GM12878 (cell line): ENCODE data around the gene GP5. TPM values are rescaled to one million over a fixed set of nuclear protein-coding genes. Genes with fewer than 3 reads are reported as not detected.

Source experiments
- ATAC-seq: fragments of 200-7000 bp; cut with Tn5 transposase; 3 replicates; pipeline ENCODE4 v1.9.1; 2020; ENCODE audit warnings: mild to moderate bottlenecking, moderate library complexity
- BruUV-seq: library from RNA; stranded (reverse); fragments of 400-500 nt; replicated peaks from 2 replicates; lab custom pipeline; 2021; lab: Mats Ljungman, UMichigan
- CTCF ChIA-PET: fragments of 300-600 bp; sonication (Branson Sonifier 250); formaldehyde crosslinking; extraction: SDS; loops from one replicate; lab custom pipeline; 2021; ENCODE audit warnings: inconsistent platforms; lab: Yijun Ruan, JAX
- POLR2A ChIA-PET: fragments of 350-600 bp; formaldehyde crosslinking; extraction: SDS; loops from one replicate; lab custom pipeline; 2021; ENCODE audit warnings: inconsistent platforms; lab: Charles Lee
- RAD21 ChIA-PET: fragments of 300-600 bp; sonication (Branson Sonifier 250); formaldehyde crosslinking; loops from one replicate; lab custom pipeline; 2023; ENCODE audit warnings: antibody characterized with exemption; ENCODE audit not compliant: unreplicated experiment; lab: Charles Lee
- SMC1A ChIA-PET: fragments of 300-600 bp; sonication (Branson Sonifier 250); formaldehyde crosslinking; loops from one replicate; lab custom pipeline; 2023; ENCODE audit not compliant: unreplicated experiment, uncharacterized antibody; lab: Charles Lee
- DNase-seq: peaks from one replicate; pipeline ENCODE4 v3.0.0-alpha.2; 2011; ENCODE audit warnings: low read depth, low spot score
- FAIRE-seq: peaks from 3 replicates; lab custom pipeline; 2011; peaks lifted over from hg19 to GRCh38; lab: Jason Lieb, UNC
- H2AFZ ChIP-seq: 2 replicates; pipeline ENCODE4 v1.6.0; 2011; ENCODE audit warnings: low read depth, low read length, control low read depth; ENCODE audit not compliant: control insufficient read depth
- H3K27ac ChIP-seq: 2 replicates; pipeline ENCODE4 v1.5.1; 2011; ENCODE audit warnings: control low read depth; ENCODE audit not compliant: control insufficient read depth, insufficient read depth
- H3K27me3 ChIP-seq, 2 experiments: replicated peaks in 1 of 2; 2 replicates each; pipeline versions ENCODE4 v1.6.0 to v1.6.1; 2011; ENCODE audit warnings: low read length in 1 of 2; ENCODE audit not compliant: control insufficient read depth in 2 of 2, insufficient read depth in 2 of 2
- H3K36me3 ChIP-seq, 2 experiments: 2 replicates each; pipeline ENCODE4 v1.5.1; 2011; ENCODE audit warnings: low read length in 1 of 2; ENCODE audit not compliant: control insufficient read depth in 2 of 2, insufficient read depth in 2 of 2
- H3K4me1 ChIP-seq: 2 replicates; pipeline ENCODE4 v1.6.1; 2011; ENCODE audit warnings: mild to moderate bottlenecking, low read length, moderate library complexity, mixed read lengths; ENCODE audit not compliant: control insufficient read depth, insufficient read depth
- H3K4me2 ChIP-seq: 2 replicates; pipeline ENCODE4 v1.6.0; 2011; ENCODE audit warnings: control low read depth; ENCODE audit not compliant: control insufficient read depth, insufficient read depth
- H3K4me3 ChIP-seq: fragments of 200-600 bp; sonication (generic); 2 replicates; pipeline ENCODE4 v1.5.1; 2016
- H3K79me2 ChIP-seq: 2 replicates; pipeline ENCODE4 v1.6.0; 2011; ENCODE audit warnings: low read length; ENCODE audit not compliant: control insufficient read depth, insufficient read depth
- H3K9ac ChIP-seq: 2 replicates; pipeline ENCODE4 v1.8.0; 2011; ENCODE audit warnings: low read length, control low read depth, mixed read lengths; ENCODE audit not compliant: control insufficient read depth, insufficient read depth
- H3K9me3 ChIP-seq: replicated peaks from 3 replicates; pipeline ENCODE4 v1.5.1; 2011; ENCODE audit warnings: mild to moderate bottlenecking, low read length; ENCODE audit not compliant: control insufficient read depth, insufficient read depth
- H4K20me1 ChIP-seq: 2 replicates; pipeline ENCODE4 v1.6.0; 2011; ENCODE audit not compliant: control insufficient read depth, insufficient read depth
- KLF5 ChIP-seq: fragments of 450-650 bp; IDR thresholded peaks from 2 replicates; pipeline ENCODE4 v1.6.1; 2014; ENCODE audit warnings: mild to moderate bottlenecking; ENCODE audit not compliant: partially characterized antibody
- MTA3 ChIP-seq: IDR thresholded peaks from 2 replicates; pipeline ENCODE4 v1.6.1; 2012; ENCODE audit warnings: low read length, inconsistent platforms, borderline replicate concordance
- NFYB ChIP-seq: IDR thresholded peaks from 2 replicates; pipeline ENCODE4 v1.6.1; 2011; ENCODE audit warnings: low read depth, mild to moderate bottlenecking, low read length, improper control_type of control experiment, moderate library complexity; ENCODE audit not compliant: insufficient read depth
- NR2C1 ChIP-seq: fragments of 450-650 bp; IDR thresholded peaks from 2 replicates; pipeline ENCODE4 v1.6.1; 2017; ENCODE audit warnings: antibody characterized with exemption, mild to moderate bottlenecking, moderate library complexity
- POLR2A ChIP-seq: IDR thresholded peaks from 2 replicates; pipeline ENCODE4 v1.6.1; 2011; ENCODE audit warnings: low read depth, mild to moderate bottlenecking, low read length
- SMARCA5 ChIP-seq: fragments of 450-650 bp; IDR thresholded peaks from 2 replicates; pipeline ENCODE4 v1.6.1; 2017; ENCODE audit warnings: mild to moderate bottlenecking
- SPI1 ChIP-seq: IDR thresholded peaks from 2 replicates; pipeline ENCODE4 v1.6.1; 2011; ENCODE audit warnings: low read depth, mild to moderate bottlenecking, low read length, moderate library complexity, borderline replicate concordance; ENCODE audit not compliant: insufficient read depth
- SUPT20H ChIP-seq: IDR thresholded peaks from 2 replicates; pipeline ENCODE4 v1.6.1; 2011; ENCODE audit warnings: low read depth, mild to moderate bottlenecking, low read length, moderate library complexity, borderline replicate concordance; ENCODE audit not compliant: control insufficient read depth
- ZBED1 ChIP-seq: IDR thresholded peaks from 2 replicates; pipeline ENCODE4 v1.6.1; 2016; ENCODE audit warnings: borderline replicate concordance
- ZNF207 ChIP-seq: fragments of 450-650 bp; IDR thresholded peaks from 2 replicates; pipeline ENCODE4 v1.6.1; 2014; ENCODE audit warnings: antibody characterized with exemption, mild to moderate bottlenecking, borderline replicate concordance
- ZNF592 ChIP-seq: fragments of 450-650 bp; IDR thresholded peaks from 2 replicates; pipeline ENCODE4 v1.6.1; 2017; ENCODE audit warnings: mild to moderate bottlenecking, moderate library complexity
- ZZZ3 ChIP-seq: IDR thresholded peaks from 2 replicates; pipeline ENCODE4 v1.6.1; 2011; ENCODE audit warnings: low read depth; ENCODE audit not compliant: control insufficient read depth, insufficient read length
- WGBS: methylation state at CpG from one replicate; pipeline ENCODE4 v1.1.6; 2016; ENCODE audit warnings: low lambda C conversion rate; ENCODE audit not compliant: insufficient replicate concordance, insufficient coverage; ENCODE audit errors: missing lambda C conversion rate; 5-methylcytosine and 5-hydroxymethylcytosine counted together
- in situ Hi-C: fragments of 300-500 bp; cut with MboI; formaldehyde crosslinking; loops from 9 replicates; pipeline ENCODE4 v1.14.3; 2018; ENCODE audit warnings: mixed read lengths
- intact Hi-C: fragments of 100-400 bp; cut with micrococcal nuclease; formaldehyde crosslinking; loops from one replicate; pipeline ENCODE4 v1.14.2; 2022; ENCODE audit not compliant: unreplicated experiment
- polyA plus RNA-seq, 11 experiments: library from polyadenylated mRNA; depleted of rRNA in 4 of 11; unstranded in 6 of 11; stranded (reverse) in 5 of 11; fragments of >200 nt; fragmentation: Nextera tagmentation in 4 of 11; fragmentation: Illumina TruSeq in 1 of 11; extraction: Ambion mirVana in 4 of 11; extraction: Trizol in 1 of 11; gene quantifications; 1 replicate in 1 of 11; 2 replicates in 10 of 11; pipeline versions ENCODE4 v1.2.1 to v1.2.3, GENCODE V29; 2011 to 2016; ENCODE audit warnings: inconsistent platforms in 2 of 11, missing spikeins in 2 of 11, low read depth in 1 of 11
- total RNA-seq, 4 experiments: library from RNA; depleted of rRNA in 3 of 4; stranded (reverse); fragments of >200 nt in 3 of 4; fragmentation: Illumina TruSeq in 1 of 4; extraction: Trizol in 1 of 4; gene quantifications; 2 replicates each; pipeline versions ENCODE4 v1.2.1 to v1.2.3, GENCODE V29; 2013 to 2021

The GP5 gene
- total and polyA plus RNA-seq, 10 of the 15 experiments (the other 5 are each of a cell fraction or from before 2014, with no cell fraction given): not detected

GRCh38 chr3:194418671-194419070, 19.6 kb upstream of the GP5 start:
- WGBS: 96% methylated on average over 2 of the region's 2 CpGs
- ChIA-PET POLR2A (no interaction called here), CTCF (no interaction called here), SMC1A (no interaction called here), RAD21 (no interaction called here)
- ATAC-seq: no peak
- no peak overlapping the region for H3K9ac ChIP-seq
- in situ Hi-C loops (no loop called here), intact Hi-C loops (no loop called here)
- no peaks in the 10 kb centered on the region for H3K9me3 ChIP-seq
- no peak overlapping the region for H3K4me2 ChIP-seq
- TF ChIP-seq POLR2A: no peak
- no peak for TF ChIP-seq ZZZ3
- no peak for TF ChIP-seq SUPT20H
- BruUV-seq: no TSS peak
- H3K27me3 ChIP-seq: no peaks in the 10 kb centered on the region
- DNase-seq: no peak
- FAIRE-seq: no peak
- H3K4me3 ChIP-seq: no peak overlapping the region
- H4K20me1 ChIP-seq: no peaks in the 10 kb centered on the region
- peaks cover 1 to 8% of the 10 kb centered on the region in 2 experiments; a peak in 3 of 4 replicates for H3K36me3 ChIP-seq
- H3K79me2 ChIP-seq: no peaks in the 10 kb centered on the region
- no peak overlapping the region for H3K27ac ChIP-seq
- no peak overlapping the region for H2AFZ ChIP-seq
- H3K4me1 ChIP-seq: no peaks in the 10 kb centered on the region

- H3K36me3 ChIP-seq: peaks cover 0 to 10% of the 10 kb centered on the region in 2 experiments; a peak in 1 of 4 replicates
- ChIA-PET SMC1A (interaction anchor here (1.1 to 2.6 kb wide), 5 partner anchors 9 to 73 kb away, joined by 3 to 7 read pairs (median 3); no protein-coding TSS in a partner anchor), CTCF (interaction anchor here (0.7 to 4.6 kb wide), 10 partner anchors 9 to 264 kb away, joined by 3 to 37 read pairs (median 8); partner anchors contain the start of genes GP5 and LSG1), POLR2A (no interaction called here), RAD21 (interaction anchor here (0.9 kb wide), 1 partner anchor 11 kb away, joined by 3 read pairs; no protein-coding TSS in a partner anchor)
- intact Hi-C loops (no loop called here), in situ Hi-C loops (loop anchor here (5.0 kb wide), 1 partner anchor 70 kb away; no protein-coding TSS in a partner anchor)
- no peak overlapping the region for H3K4me3 ChIP-seq
- FAIRE-seq (no peak), DNase-seq (no peak), ATAC-seq (no peak)
- H3K4me1 ChIP-seq: no peaks in the 10 kb centered on the region
- 74% methylated on average over 7 of the region's 7 CpGs for WGBS
- H3K27ac ChIP-seq: no peak overlapping the region
- H3K4me2 ChIP-seq: no peak overlapping the region
- H4K20me1 ChIP-seq: no peaks in the 10 kb centered on the region
- no peaks in the 10 kb centered on the region for H3K27me3 ChIP-seq
- no peaks in the 10 kb centered on the region for H3K79me2 ChIP-seq
- H2AFZ ChIP-seq: no peak overlapping the region
- BruUV-seq: no TSS peak
- H3K9ac ChIP-seq: no peak overlapping the region
- no peaks in the 10 kb centered on the region for H3K9me3 ChIP-seq
- no peak for TF ChIP-seq ZNF592
- TF ChIP-seq ZNF207: no peak
- TF ChIP-seq NR2C1: no peak
- TF ChIP-seq SPI1: no peak
- no peak for TF ChIP-seq MTA3
- TF ChIP-seq SMARCA5: no peak
- TF ChIP-seq KLF5: no peak
- TF ChIP-seq ZBED1: no peak
- TF ChIP-seq NFYB: no peak
These were observed 8.4 kb upstream of the GP5 start for GRCh38 chr3:194407423-194407822.
